ENCODE data around the gene TMEM72. TPM values are rescaled to one million over a fixed set of nuclear protein-coding genes. Genes with fewer than 3 reads are reported as not detected.

Gene TMEM72
- total RNA-seq, 1 experiment from 2014 or later, result not detected

DNA sequence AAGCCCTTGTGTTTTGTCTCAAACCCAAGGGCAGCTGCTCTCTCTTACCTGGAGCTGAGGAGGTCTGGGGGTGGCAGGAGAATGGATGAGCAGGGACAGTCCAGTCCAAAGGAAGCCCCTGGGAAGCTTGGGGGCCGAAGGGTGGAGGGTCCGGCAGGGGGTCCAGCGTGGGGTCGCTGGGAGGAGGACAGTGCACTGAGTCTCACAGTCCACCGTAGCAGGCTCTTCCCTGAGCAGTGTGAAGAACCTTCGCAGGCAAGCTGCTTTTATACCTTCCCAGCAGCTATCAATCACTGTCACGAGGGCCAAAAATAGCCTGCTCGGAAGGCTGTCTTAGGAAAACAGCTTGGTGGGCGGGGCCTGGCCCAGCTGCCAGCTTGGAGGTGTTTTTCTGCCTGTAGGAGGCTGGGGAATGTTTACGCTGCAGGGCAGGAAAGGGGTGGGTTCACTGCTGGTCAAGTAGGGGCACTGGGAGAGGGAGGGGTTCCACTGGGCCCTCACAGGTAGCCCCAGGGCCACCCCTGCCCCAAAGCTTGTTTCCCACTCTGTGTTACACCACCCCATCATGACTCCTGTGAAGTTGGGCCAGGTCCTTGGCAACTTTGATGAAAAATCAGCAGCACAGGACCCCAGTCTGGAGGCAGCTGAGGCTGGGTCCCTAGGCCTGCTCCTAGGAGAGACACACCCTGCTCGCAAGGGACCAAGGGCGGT, 67.6 kb downstream of the TMEM72 start, which contains the start of gene DEPP1:
TSS of gene DEPP1 (minus strand) at position 240 of the 711 bp plus-strand sequence. CDS start 779 bp downstream, outside the sequence.
- DNase-seq (ENCODE audit: low spot score), result peak; percentile 98

GRCh38 chr10:44979281-44980191, 68.4 kb downstream of the TMEM72 start:
- DNase-seq (ENCODE audit: low spot score), result peak; percentile 49

- no peak for DNase-seq (ENCODE audit: low spot score)
Observed at GRCh38 chr10:44980309-44981171, 69.4 kb downstream of the TMEM72 start.

DNA sequence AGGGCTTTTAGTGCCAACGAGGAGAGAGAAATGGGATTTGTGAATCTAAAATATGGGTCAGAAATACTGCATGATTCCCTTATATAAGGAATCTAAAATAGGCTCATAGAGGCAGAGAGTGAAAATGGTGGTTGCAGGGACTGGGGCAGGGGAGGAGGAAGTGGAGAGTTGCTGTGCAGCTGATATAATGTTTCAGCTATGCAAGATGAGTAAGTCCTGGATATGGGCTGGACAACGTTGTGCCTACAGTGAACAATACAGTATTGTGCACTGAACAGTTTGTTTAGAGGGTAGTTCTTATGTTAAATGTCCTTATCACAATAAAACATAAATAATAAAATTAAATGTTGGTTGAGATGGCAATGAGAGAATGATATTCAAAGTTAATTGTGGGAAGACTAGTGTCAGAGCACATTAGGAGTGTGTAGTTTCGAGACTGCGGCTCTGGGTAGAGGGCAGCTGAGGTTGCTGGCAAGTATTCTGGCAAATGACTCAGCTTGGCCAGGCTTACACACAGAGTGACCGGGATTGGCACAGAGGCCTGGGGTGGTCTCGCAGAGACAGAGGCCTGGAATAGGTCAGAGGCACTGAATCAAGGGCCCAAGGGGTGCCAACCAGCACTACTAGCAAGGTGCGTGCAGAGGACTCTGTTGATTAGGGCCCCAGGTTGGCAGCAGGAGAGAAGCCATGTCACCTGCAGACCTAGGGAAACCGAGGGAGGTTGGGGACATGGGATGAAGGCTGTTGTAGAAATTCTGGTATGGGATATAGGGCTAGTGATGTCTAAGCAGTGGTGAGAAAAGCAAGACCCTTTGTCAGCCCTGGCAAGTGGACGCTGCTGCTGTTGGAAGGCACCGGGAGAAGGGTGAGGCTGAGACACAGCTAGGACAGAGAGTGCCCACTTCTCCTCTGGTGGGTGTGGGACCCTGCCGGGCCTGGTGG, 70.3 kb downstream of the TMEM72 start:
- peak; percentile 75 for DNase-seq (ENCODE audit: low spot score)

- no peak for DNase-seq (ENCODE audit: low spot score)
Observed at GRCh38 chr10:44982114-44982460, 71.0 kb downstream of the TMEM72 start.

DNA sequence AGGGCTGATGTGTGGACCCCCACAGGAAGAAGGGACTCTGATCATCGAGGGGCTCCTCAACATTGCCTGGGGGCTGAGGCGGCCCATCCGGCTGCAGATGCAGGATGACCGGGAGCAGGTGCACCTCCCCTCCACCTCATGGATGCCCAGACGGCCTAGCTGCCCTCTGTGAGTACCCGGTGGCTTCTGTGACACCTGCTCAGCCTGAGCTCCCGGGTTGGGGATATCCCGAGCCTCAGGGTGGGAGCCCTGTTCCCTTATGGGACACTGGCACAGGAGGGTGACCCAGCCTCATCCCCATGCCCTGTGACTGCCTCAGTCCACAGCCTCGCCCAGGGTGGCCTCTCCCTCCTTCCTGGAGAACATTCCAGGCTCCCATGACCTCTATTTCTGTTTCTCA, 71.4 kb downstream of the TMEM72 start:
- no peak for DNase-seq (ENCODE audit: low spot score)

DNA sequence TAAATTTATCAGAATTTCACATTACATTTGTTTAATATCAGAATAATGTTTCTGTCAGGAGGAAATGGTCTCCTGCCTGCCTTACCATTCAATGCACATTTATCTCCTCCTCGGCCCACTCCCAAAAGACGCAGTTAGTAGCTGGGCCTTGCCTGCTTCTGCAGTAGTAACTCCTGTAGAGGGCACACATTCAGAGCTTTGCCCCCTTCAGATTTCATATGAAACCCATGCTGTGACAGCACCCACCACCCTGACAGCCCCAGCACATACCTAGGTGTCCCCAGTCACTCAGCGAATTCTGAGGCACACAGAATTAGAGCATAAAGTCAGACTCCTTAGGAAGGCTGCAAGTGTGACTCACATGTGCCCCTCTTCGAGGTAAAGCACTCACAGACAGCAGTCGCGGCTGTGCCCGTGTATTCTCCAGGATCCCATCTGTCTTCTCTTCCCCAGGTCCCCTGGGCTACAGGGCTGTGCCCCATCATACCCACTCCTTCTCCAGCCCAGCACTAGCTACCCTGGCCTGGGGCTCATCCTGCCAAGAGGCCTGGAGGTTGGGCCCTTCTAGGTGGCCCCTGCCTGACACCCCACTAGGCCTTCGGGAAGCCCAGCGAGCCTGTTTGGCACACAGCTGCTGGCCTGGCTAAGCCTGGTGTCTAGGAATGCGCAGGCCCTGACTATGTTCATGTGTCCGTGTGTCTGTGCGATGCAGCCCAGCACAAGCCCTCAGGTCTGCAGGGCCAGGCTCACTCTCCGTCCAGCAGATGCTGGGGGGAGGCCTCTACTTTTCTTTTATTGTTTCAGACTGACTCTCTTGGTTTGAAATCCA, 72.1 kb downstream of the TMEM72 start:
- no peak for DNase-seq (ENCODE audit: low spot score)

- no peak for DNase-seq (ENCODE audit: low spot score)
Observed at GRCh38 chr10:44983895-44984278, 72.8 kb downstream of the TMEM72 start.

DNA sequence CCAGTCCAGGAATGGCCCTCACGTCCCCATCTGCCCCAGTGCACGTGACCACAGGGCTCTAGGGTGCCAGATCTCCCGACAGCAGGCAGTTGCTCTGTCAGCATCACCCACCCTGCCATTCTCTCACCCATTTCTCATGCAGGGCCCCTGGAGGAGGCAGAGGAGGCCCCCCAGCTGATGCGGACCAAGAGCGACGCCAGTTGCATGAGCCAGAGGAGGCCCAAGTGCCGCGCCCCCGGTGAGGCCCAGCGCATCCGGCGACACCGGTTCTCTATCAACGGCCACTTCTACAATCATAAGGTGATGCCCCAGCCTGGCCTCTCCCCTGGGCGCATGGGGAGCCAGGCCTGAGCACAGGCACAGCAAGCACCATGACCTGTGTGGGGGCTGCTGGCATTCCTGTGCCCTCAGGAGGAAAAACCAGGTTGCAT, 73.5 kb downstream of the TMEM72 start:
- DNase-seq (ENCODE audit: low spot score), result no peak

- DNase-seq (ENCODE audit: low spot score), result no peak
Observed at GRCh38 chr10:44985175-44985681, 74.1 kb downstream of the TMEM72 start.

DNA sequence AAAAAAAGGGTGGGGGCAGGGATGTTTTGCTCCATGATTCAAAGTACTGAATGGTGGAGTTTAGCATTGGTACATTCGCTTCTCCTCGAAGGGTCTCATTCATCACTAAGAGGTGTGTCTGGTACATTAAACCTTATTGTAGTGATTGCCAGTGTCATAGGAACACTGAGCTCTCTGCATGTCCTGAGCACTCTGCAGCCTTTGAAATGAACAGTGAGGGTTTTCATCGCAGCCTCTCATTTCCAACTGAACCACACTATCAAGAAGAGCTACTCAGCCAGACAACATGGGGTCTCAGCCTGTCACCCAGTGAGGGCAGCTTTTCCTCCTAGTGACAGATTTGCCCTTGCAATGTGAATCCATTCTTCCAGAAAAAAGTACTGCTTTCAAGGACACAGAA, 75.0 kb downstream of the TMEM72 start:
- DNase-seq (ENCODE audit: low spot score), result no peak

Other genes with a start within 250 kb of the TMEM72 start
- 1.2 and 2.7 TPM in 2 replicates for gene RASSF4, start 48.5 kb downstream of the TMEM72 start, total RNA-seq (2014; rRNA removed; shearing (Covaris generic))
- 67.2 and 68.3 TPM in 2 replicates for gene DEPP1, start 67.5 kb downstream of the TMEM72 start, total RNA-seq (2014; rRNA removed; shearing (Covaris generic))
- 8.1 and 11.7 TPM in 2 replicates for gene ZNF22, start 89.6 kb downstream of the TMEM72 start, total RNA-seq (2014; rRNA removed; shearing (Covaris generic))